OCI-LY1 (cell line): ENCODE measurements around the gene ZNF775.

Experiments
- H2AFZ ChIP-seq: fragments of 200-600 bp; sonication (generic), shearing (Covaris generic); 2 replicates; pipeline ENCODE4 v1.6.0; 2014; ENCODE audit warnings: antibody characterized with exemption, mild to moderate bottlenecking, low read length
- H3F3A ChIP-seq: fragments of 200-600 bp; sonication (generic), shearing (Covaris generic); 2 replicates; pipeline ENCODE4 v1.6.0; 2014; ENCODE audit warnings: mild to moderate bottlenecking, antibody characterized with exemption, low read length, moderate library complexity; ENCODE audit not compliant: insufficient read depth
- H3K27ac ChIP-seq: fragments of 200-600 bp; sonication (generic); 2 replicates; pipeline ENCODE4 v1.5.1; 2014; ENCODE audit warnings: low read length, mixed run types, mild to moderate bottlenecking, low read depth; ENCODE audit not compliant: poor library complexity, severe bottlenecking
- H3K27me3 ChIP-seq: fragments of 200-600 bp; sonication (generic); 2 replicates; pipeline ENCODE4 v1.6.0; 2014; ENCODE audit warnings: antibody characterized with exemption, mild to moderate bottlenecking, low read length, moderate library complexity; ENCODE audit not compliant: insufficient read depth
- H3K36me3 ChIP-seq: fragments of 200-600 bp; sonication (generic); 2 replicates; pipeline ENCODE4 v1.6.1; 2014; ENCODE audit warnings: mild to moderate bottlenecking, antibody characterized with exemption, low read length, moderate library complexity, mixed read lengths; ENCODE audit not compliant: insufficient read depth
- H3K4me1 ChIP-seq: fragments of 200-600 bp; sonication (generic); 2 replicates; pipeline ENCODE4 v1.5.1; 2014; ENCODE audit warnings: mild to moderate bottlenecking, low read length, moderate library complexity; ENCODE audit not compliant: insufficient read depth, severe bottlenecking
- H3K4me2 ChIP-seq: fragments of 200-600 bp; sonication (generic), shearing (Covaris generic); 2 replicates; pipeline ENCODE4 v1.6.1; 2014; ENCODE audit warnings: low read length
- H3K4me3 ChIP-seq: fragments of 200-600 bp; sonication (generic); 2 replicates; pipeline ENCODE4 v1.5.1; 2014; ENCODE audit warnings: low read length, low read depth, mild to moderate bottlenecking, mixed read lengths; ENCODE audit not compliant: poor library complexity, severe bottlenecking
- H3K79me2 ChIP-seq: fragments of 200-600 bp; shearing (Covaris generic); 2 replicates; pipeline ENCODE4 v1.6.1; 2016; ENCODE audit warnings: mixed run types, low read length, mixed read lengths; ENCODE audit not compliant: insufficient read depth
- H3K9ac ChIP-seq: fragments of 200-600 bp; sonication (generic), shearing (Covaris generic); 2 replicates; pipeline ENCODE4 v1.6.1; 2014; ENCODE audit warnings: mild to moderate bottlenecking, low read length, mixed read lengths
- H3K9me2 ChIP-seq: fragments of 200-600 bp; sonication (generic), shearing (Covaris generic); 2 replicates; pipeline ENCODE4 v1.6.1; 2014; ENCODE audit warnings: low read depth, mild to moderate bottlenecking, low read length, mixed read lengths
- H3K9me3 ChIP-seq: fragments of 200-600 bp; shearing (Covaris generic); 2 replicates; pipeline ENCODE4 v1.6.1; 2014; ENCODE audit warnings: low read length, mixed read lengths
- H4K20me1 ChIP-seq: fragments of 200-600 bp; sonication (generic), shearing (Covaris generic); 2 replicates; pipeline ENCODE4 v1.6.0; 2016; ENCODE audit warnings: mild to moderate bottlenecking, low read length; ENCODE audit not compliant: insufficient read depth
- EZH2 ChIP-seq: fragments of 200-600 bp; sonication (generic), shearing (Covaris generic); IDR thresholded peaks from 2 replicates; pipeline ENCODE4 v1.8.0; 2017; ENCODE audit warnings: borderline replicate concordance, mixed run types, mild to moderate bottlenecking, antibody characterized with exemption, low read length, moderate library complexity, mixed read lengths
- TF ChIP-seq, protein P1 (sequence below): fragments of 200-600 bp; sonication (generic), shearing (Covaris generic); IDR thresholded peaks from 2 replicates; pipeline ENCODE4 v1.5.1; 2017; ENCODE audit warnings: mild to moderate bottlenecking, antibody characterized with exemption, low read length, moderate library complexity, mixed read lengths

The ZNF775 gene

DNA sequence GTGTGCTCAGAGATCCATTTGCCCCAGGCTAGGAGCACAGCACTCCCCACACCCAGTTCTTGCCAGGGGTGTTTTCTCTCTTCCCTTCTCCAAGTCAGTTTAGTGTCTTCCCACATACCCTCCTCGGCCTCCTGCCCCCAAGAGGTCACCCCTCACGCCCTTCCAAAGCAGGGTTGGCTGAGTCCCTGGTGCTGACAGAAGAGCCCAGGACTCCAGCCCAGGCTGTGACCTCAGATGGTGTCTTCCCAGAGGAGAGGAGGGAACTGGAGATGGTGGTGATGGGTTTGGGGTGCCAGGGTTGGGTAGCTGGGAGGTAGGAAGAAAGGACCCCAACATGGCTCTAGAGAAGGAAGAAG is 19.8 kb downstream of the ZNF775 start:
- H3K4me3 ChIP-seq = no peak overlapping the region
- H2AFZ ChIP-seq = no peak overlapping the region
- peaks cover 3% of the 10 kb centered on the region; the same call in 1 of the 2 replicates for H3K36me3 ChIP-seq
- H3K9me2 ChIP-seq = no peaks in the 10 kb centered on the region
- no peak overlapping the region for H3K4me2 ChIP-seq
- no peaks in the 10 kb centered on the region for H3F3A ChIP-seq
- no peaks in the 10 kb centered on the region for H3K9me3 ChIP-seq
- no peaks in the 10 kb centered on the region for H3K79me2 ChIP-seq
- no peaks in the 10 kb centered on the region for H4K20me1 ChIP-seq
- no peak overlapping the region for H3K27ac ChIP-seq
- H3K27me3 ChIP-seq = no peaks in the 10 kb centered on the region
- no peak overlapping the region for H3K9ac ChIP-seq
- TF ChIP-seq, protein P1, sequence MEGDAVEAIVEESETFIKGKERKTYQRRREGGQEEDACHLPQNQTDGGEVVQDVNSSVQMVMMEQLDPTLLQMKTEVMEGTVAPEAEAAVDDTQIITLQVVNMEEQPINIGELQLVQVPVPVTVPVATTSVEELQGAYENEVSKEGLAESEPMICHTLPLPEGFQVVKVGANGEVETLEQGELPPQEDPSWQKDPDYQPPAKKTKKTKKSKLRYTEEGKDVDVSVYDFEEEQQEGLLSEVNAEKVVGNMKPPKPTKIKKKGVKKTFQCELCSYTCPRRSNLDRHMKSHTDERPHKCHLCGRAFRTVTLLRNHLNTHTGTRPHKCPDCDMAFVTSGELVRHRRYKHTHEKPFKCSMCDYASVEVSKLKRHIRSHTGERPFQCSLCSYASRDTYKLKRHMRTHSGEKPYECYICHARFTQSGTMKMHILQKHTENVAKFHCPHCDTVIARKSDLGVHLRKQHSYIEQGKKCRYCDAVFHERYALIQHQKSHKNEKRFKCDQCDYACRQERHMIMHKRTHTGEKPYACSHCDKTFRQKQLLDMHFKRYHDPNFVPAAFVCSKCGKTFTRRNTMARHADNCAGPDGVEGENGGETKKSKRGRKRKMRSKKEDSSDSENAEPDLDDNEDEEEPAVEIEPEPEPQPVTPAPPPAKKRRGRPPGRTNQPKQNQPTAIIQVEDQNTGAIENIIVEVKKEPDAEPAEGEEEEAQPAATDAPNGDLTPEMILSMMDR = no peak
- TF ChIP-seq EZH2 = no peak
- peaks cover 1% of the 10 kb centered on the region for H3K4me1 ChIP-seq

DNA sequence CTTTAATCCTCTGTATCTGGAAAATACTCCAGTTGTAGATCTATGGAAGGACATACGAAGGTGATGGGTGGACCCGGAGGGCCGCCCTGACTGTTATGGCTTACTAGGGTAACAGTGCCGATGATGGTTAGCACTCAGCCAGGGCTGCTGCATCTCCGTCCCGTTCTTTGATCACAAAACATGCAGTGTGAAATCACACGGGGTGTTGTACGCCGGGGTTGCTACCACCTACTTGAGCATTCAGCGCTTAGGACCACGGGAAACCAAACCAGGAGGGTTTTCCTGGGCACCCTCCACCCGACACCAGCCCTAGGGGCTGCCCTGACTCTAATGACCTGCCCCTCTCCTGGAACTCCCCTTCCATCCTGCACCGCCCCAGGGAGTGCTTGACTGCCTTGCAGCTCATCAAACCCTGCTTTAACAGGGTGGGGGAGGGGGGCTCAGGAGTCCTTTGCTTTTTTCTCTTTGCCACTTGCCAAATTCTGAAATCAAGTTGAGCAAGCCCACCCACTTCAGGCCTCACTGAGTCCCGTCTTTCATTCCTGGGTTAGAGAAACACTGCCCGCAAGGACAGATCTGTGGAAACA is 20.4 kb downstream of the ZNF775 start:
- Histone ChIP-seq H3K4me3 (no peak overlapping the region), H3K79me2 (no peaks in the 10 kb centered on the region), H3K27me3 (no peaks in the 10 kb centered on the region), H3K9ac (no peak overlapping the region), H3K27ac (no peak overlapping the region), H2AFZ (no peak overlapping the region), H3K9me2 (no peaks in the 10 kb centered on the region), H3K36me3 (peaks cover 3% of the 10 kb centered on the region; the same call in 1 of the 2 replicates), H3F3A (no peaks in the 10 kb centered on the region), H3K4me2 (no peak overlapping the region), H3K4me1 (peaks cover 7% of the 10 kb centered on the region), H4K20me1 (no peaks in the 10 kb centered on the region), H3K9me3 (no peaks in the 10 kb centered on the region)
- no peak for TF ChIP-seq EZH2
- TF ChIP-seq, protein P1 = no peak

- Histone ChIP-seq H3K9me3 (no peaks in the 10 kb centered on the region), H4K20me1 (no peaks in the 10 kb centered on the region), H3K27ac (no peak overlapping the region), H3K9me2 (no peaks in the 10 kb centered on the region), H3F3A (no peaks in the 10 kb centered on the region), H3K4me2 (no peak overlapping the region), H3K9ac (no peak overlapping the region), H3K4me1 (peaks cover 12% of the 10 kb centered on the region), H3K27me3 (no peaks in the 10 kb centered on the region), H3K79me2 (no peaks in the 10 kb centered on the region), H2AFZ (no peak overlapping the region), H3K4me3 (no peak overlapping the region), H3K36me3 (peaks cover 3% of the 10 kb centered on the region; the same call in 1 of the 2 replicates)
- TF ChIP-seq, protein P1 = no peak
- TF ChIP-seq EZH2 = no peak
Measured at GRCh38 chr7:150400008-150400787, 21.1 kb downstream of the ZNF775 start.
